IPS DF 4.7 (cell line): ENCODE data around the gene MEF2D.
A peak's percentile ranks its signal among the peaks of the same experiment; 100 is the strongest.

ENCODE experiments used
- DNase-seq: peaks from one replicate; pipeline ENCODE4 v3.0.0-alpha.2; 2013; ENCODE audit warnings: low spot score; ENCODE audit errors: extremely low read depth

The MEF2D gene

GRCh38 chr1:156524481-156524869 lies 23.9 kb upstream of the MEF2D start:
- DNase-seq: no peak

DNA sequence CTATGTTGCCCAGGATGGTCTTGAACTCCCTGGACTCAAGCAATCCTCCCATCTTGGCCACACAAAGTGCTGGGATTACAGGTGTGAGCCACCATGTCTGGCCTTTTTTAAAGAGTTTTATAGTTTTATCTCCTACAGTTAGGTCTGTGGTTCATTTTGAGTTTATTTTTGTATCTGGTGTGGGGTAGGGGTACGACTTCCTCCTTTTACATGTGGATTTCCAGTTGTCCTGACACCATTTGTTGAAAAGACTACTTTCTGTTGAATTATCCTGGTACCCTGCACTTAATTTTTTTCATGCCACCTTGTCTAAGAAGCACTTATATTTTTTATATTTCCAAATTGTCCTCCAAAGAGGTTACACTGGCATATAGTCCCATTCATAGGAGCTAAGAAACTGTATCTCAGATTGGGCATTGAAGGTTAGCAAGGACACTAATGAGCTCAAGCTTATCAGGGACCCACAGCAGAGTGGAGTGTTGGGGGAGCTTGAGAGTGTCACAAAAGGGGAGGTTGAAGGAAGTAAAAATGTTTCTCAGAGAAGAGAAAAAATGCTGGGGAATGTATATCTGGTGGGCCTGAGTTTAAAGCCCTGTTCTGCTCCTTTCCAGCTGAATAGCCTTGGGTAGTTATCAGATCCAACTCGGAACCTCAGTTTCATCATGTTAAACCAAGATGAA lies 23.4 kb upstream of the MEF2D start:
- DNase-seq: no peak

- DNase-seq: no peak
Measured at GRCh38 chr1:156522443-156522970, 21.9 kb upstream of the MEF2D start.

DNA sequence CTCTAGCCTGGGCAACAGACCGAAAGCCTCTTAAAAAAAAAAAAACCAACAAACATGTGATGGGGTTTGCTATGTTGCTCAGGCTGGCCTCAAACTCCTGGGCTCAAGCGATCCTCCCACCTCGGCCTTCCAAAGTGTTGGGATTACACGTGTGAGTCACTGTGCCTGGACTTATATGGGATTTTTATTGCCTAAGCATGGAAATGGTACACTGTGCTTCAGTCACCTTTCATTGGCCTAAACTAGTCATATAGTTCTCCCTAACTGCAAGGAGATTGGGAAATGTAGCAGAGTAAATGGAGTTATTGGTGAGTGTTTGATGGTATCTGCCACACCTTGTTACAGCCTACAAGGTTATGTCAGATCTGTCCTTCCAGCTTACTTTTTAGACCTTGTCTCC lies 17.2 kb upstream of the MEF2D start:
- DNase-seq: no peak

DNA sequence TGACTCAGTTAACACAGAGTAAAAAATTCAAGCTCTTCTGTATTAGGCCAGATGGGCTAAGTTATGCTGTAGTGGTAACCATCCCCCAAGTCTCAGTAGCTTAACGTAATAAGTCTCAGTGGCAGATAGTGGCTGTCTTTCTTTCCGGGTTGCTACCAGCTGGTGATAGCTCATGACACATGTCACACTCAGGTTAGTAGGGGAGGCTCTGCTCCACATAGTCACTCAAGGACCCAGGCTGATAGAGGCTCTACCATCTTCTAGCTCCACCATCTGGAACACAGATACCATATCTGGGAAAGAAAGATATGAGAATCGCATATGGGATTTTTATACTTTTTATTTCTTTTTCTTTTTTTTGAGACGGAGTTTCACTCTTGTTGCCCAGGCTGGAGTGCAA lies 16.2 kb upstream of the MEF2D start:
- no peak for DNase-seq

DNA sequence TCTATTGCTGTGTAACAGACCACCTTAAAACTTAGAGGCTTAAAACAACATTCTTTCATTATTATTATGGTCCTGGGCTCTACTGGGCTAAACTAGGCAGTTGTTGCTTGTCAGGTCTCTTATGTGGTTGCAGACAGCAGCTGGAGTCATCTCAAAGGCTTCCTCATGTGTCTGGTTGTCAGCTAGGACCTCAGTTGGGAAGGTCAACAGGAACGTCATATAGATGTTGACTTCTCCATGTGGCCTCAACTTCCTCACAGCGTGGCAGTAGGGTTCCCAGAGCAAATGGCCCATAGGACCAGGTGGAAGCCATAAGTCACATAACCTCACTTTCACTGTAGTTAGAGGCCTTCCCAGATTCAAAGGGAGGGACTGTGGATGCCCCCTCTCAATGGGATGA lies 15.4 kb upstream of the MEF2D start:
- no peak for DNase-seq

DNA sequence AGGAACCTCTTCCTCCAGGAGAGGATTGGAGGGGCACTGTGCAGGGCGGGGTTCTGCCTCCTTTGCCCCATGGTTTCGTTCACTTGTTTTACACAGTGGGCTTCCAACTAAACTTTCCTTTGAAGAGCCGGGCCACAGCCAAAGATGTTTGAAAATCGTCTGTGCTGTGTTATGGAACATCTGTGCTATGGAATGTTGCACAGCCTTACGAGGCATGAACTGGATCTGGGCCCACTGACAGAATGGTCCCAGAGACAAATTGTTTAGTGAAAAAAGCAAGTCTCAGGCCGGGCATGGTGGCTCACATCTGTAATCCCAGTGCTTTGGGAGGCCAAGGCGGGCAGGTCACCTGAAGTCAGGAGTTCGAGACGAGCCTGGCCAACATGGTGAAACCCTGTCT lies 12.6 kb upstream of the MEF2D start:
- DNase-seq: no peak

- DNase-seq: no peak
Measured at GRCh38 chr1:156511644-156512043, 11.1 kb upstream of the MEF2D start.

DNA sequence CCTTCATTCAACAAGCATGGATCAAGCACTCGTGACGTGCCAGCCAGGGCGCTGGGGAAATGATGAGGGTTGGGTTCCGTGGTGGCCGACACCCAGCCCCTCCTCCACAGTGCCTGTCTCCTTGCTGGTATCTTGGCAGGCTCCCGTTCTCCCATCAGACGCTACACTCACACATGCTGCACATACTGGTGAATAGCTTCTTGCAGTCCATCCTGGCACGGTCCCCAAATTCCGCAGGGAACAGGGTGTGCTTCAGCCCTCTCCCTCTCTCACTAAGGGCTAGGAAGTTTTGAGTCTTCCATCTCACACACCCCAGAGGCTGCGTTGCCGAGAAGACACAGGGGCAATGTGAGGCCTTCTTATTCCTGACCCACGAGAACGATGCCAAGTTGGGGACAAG lies 10.1 kb upstream of the MEF2D start:
- DNase-seq: no peak

DNA sequence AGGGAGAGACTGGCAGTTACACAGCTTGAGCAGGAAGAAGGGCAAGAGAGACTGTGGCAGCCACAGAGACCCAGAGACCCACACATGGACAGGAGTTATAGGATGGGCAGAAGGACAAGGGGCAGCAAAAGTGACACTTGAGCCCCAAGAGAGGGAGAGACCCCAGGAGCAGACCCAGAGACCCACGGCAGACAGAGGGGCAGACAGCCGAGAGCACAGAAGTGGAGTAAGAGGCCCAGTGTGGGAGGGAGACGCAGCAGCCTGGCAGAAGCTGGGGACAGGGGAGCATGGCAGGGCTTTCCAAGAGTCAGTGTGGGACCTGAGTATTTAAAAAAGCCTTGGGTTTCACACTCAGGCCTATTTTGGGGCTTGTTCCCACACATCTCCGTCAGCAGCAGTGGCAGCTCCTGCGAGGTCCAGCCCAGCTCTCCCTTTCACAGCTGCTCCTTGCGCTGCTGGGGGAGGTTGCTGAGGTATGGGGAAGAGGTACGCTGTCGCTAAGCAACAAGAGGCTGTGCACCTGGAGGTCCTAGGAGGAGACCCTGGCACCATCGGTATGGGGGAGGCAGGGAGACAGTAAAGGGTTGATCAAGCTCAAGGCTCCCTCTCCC lies 9.0 kb upstream of the MEF2D start:
- no peak for DNase-seq

GRCh38 chr1:156508955-156509234 lies 8.3 kb upstream of the MEF2D start:
- no peak for DNase-seq

GRCh38 chr1:156508205-156508954 lies 7.8 kb upstream of the MEF2D start:
- DNase-seq: no peak

- no peak for DNase-seq
Measured at GRCh38 chr1:156506450-156506849, 5.9 kb upstream of the MEF2D start.

GRCh38 chr1:156505679-156506298 lies 5.2 kb upstream of the MEF2D start:
- DNase-seq: no peak

GRCh38 chr1:156504821-156505678 lies 4.5 kb upstream of the MEF2D start:
- DNase-seq: peak; percentile 91

GRCh38 chr1:156504438-156504813 lies 3.9 kb upstream of the MEF2D start:
- DNase-seq: no peak

DNA sequence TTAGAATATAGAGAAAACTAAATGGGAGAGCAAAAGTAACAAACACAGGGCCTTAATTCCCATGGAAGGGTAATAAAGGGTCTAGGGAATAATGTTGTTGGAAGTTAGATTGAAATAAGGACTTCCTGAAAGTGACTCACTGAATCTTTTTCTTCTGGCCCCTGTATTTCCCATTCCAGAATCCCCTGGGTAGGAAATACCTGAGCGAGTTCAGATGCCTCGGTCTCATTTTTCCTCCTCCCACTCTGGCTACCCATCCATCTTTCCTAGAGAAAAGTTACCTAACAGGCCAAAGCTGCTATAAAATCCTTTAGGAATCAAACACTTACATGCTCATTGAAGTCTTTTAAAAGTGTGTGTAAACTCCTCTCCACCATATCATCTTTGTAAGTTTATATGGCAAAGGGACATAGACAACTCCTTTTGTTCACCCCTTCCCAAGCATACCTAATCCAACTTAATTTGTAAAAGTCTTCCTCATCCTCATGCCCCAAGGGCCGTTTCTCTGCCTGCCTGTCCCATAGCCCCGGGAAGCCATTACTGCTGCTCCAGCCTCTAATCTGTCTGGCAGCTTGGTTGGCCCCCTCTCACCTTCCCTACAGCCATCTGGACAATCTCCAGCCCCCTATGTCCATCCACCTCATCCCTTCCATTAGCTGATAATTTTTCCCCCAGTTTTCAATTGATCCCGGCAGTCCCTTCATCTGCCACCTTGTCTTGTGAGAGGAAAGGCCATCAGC lies 3.3 kb upstream of the MEF2D start:
- DNase-seq: no peak

GRCh38 chr1:156502894-156503697 lies 2.5 kb upstream of the MEF2D start:
- peak; percentile 94 for DNase-seq

DNA sequence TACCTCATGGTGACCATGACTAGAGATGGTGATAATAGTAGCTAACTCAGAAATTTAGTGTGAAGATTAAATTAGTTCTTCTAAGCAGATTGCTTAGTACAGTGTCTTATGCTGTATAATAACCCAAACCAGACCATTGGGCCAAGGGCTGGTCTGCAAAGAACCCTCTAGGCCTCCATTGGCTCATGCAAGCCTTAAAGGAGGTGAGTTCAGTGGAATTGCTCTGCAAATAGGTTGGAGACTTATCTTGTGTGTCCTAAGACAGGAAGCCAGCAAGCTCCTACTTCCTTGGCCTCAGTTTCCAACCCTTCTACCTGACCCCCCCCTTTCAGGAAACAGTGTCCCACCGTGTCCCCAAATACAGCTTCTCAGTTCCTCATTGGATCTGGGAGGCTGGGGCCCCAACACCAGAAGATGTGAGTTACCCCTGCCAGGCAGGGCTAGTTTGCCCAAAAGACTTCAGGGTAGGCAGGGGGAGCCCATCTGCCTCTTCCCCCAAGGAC lies 1.9 kb upstream of the MEF2D start:
- DNase-seq: no peak
